ENCODE results near the gene RNH1.

DNA sequence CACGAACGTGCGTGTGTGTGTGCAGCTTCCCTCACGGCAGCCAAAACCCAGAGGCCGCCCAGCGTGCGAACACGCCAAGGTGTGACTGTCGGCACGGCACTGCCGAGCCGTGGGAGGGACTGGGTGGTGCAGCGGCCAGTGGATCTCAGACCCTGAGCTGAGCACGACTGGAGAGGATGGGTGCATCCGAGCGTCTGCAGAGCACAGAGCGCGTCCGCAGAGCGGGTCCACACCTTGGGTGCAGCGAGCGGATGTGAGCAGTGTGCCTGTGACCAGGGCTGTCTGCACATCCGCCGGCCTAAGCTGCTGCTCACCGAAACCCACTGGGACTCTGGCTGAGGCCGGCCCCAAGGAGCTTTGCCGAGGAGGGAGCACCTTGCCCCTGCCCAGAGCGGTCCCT lies 34.2 kb downstream of the RNH1 start:
- TF ChIP-seq EGR1 (IDR thresholded peaks at IDR 0.05; ENCODE audit: borderline replicate concordance in 1 of 2, low read depth in 2 of 2, low read length in 2 of 2), result no peak
- no peak for TF ChIP-seq ZNF274 (IDR thresholded peaks at IDR 0.05; ENCODE audit: insufficient read depth, insufficient read length)
- TF ChIP-seq ZBED1 (IDR thresholded peaks at IDR 0.05; ENCODE audit: borderline replicate concordance), result no peak
- TF ChIP-seq, protein P1, sequence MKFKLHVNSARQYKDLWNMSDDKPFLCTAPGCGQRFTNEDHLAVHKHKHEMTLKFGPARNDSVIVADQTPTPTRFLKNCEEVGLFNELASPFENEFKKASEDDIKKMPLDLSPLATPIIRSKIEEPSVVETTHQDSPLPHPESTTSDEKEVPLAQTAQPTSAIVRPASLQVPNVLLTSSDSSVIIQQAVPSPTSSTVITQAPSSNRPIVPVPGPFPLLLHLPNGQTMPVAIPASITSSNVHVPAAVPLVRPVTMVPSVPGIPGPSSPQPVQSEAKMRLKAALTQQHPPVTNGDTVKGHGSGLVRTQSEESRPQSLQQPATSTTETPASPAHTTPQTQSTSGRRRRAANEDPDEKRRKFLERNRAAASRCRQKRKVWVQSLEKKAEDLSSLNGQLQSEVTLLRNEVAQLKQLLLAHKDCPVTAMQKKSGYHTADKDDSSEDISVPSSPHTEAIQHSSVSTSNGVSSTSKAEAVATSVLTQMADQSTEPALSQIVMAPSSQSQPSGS (IDR thresholded peaks at IDR 0.05; ENCODE audit: low read length), result no peak
- TF ChIP-seq, protein P2, sequence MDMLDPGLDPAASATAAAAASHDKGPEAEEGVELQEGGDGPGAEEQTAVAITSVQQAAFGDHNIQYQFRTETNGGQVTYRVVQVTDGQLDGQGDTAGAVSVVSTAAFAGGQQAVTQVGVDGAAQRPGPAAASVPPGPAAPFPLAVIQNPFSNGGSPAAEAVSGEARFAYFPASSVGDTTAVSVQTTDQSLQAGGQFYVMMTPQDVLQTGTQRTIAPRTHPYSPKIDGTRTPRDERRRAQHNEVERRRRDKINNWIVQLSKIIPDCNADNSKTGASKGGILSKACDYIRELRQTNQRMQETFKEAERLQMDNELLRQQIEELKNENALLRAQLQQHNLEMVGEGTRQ (IDR thresholded peaks at IDR 0.05; ENCODE audit: borderline replicate concordance, low read depth, low read length), result no peak
- TF ChIP-seq TCF12 (IDR thresholded peaks at IDR 0.05; ENCODE audit: low read depth, low read length), result no peak
- TF ChIP-seq EZH2 (IDR thresholded peaks at IDR 0.05; ENCODE audit: borderline replicate concordance, control insufficient read depth, low read depth, low read length), result no peak
- TF ChIP-seq, protein P3, sequence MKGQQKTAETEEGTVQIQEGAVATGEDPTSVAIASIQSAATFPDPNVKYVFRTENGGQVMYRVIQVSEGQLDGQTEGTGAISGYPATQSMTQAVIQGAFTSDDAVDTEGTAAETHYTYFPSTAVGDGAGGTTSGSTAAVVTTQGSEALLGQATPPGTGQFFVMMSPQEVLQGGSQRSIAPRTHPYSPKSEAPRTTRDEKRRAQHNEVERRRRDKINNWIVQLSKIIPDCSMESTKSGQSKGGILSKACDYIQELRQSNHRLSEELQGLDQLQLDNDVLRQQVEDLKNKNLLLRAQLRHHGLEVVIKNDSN (IDR thresholded peaks at IDR 0.05; ENCODE audit: borderline replicate concordance, extremely low read length, insufficient read depth, low read depth, low read length), result no peak
- no peak for TF ChIP-seq POLR2AphosphoS2 (IDR thresholded peaks at IDR 0.05; ENCODE audit: low read depth, low read length)
- TF ChIP-seq, protein P4, sequence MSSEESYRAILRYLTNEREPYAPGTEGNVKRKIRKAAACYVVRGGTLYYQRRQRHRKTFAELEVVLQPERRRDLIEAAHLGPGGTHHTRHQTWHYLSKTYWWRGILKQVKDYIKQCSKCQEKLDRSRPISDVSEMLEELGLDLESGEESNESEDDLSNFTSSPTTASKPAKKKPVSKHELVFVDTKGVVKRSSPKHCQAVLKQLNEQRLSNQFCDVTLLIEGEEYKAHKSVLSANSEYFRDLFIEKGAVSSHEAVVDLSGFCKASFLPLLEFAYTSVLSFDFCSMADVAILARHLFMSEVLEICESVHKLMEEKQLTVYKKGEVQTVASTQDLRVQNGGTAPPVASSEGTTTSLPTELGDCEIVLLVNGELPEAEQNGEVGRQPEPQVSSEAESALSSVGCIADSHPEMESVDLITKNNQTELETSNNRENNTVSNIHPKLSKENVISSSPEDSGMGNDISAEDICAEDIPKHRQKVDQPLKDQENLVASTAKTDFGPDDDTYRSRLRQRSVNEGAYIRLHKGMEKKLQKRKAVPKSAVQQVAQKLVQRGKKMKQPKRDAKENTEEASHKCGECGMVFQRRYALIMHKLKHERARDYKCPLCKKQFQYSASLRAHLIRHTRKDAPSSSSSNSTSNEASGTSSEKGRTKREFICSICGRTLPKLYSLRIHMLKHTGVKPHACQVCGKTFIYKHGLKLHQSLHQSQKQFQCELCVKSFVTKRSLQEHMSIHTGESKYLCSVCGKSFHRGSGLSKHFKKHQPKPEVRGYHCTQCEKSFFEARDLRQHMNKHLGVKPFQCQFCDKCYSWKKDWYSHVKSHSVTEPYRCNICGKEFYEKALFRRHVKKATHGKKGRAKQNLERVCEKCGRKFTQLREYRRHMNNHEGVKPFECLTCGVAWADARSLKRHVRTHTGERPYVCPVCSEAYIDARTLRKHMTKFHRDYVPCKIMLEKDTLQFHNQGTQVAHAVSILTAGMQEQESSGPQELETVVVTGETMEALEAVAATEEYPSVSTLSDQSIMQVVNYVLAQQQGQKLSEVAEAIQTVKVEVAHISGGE (CRISPR knock-in tag; IDR thresholded peaks at IDR 0.05), result no peak
- TF ChIP-seq, protein P5, sequence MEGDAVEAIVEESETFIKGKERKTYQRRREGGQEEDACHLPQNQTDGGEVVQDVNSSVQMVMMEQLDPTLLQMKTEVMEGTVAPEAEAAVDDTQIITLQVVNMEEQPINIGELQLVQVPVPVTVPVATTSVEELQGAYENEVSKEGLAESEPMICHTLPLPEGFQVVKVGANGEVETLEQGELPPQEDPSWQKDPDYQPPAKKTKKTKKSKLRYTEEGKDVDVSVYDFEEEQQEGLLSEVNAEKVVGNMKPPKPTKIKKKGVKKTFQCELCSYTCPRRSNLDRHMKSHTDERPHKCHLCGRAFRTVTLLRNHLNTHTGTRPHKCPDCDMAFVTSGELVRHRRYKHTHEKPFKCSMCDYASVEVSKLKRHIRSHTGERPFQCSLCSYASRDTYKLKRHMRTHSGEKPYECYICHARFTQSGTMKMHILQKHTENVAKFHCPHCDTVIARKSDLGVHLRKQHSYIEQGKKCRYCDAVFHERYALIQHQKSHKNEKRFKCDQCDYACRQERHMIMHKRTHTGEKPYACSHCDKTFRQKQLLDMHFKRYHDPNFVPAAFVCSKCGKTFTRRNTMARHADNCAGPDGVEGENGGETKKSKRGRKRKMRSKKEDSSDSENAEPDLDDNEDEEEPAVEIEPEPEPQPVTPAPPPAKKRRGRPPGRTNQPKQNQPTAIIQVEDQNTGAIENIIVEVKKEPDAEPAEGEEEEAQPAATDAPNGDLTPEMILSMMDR (IDR thresholded peaks at IDR 0.05 in 2 of 3, conservative IDR thresholded peaks at IDR 0.05 in 1 of 3; ENCODE audit: control insufficient read depth in 2 of 3, extremely low read depth in 1 of 3, insufficient read depth in 1 of 3, low read depth in 3 of 3, low read length in 3 of 3), result no peak
- TF ChIP-seq YY1 (IDR thresholded peaks at IDR 0.05; ENCODE audit: low read depth, low read length), result no peak
- no peak for TF ChIP-seq POLR2A (IDR thresholded peaks at IDR 0.05; ENCODE audit: low read depth, low read length)
- TF ChIP-seq ZNF24 (IDR thresholded peaks at IDR 0.05), result no peak
